Middle frontal gyrus (tissue), 1 donor: ENCODE results near the gene EEF2.
"Not testable (repeated sequence)": the region's sequence is repeated elsewhere in the genome, so short reads cannot be mapped to it uniquely, and the experiment has no call there.

Experiments used
- DNase-seq: peaks from one replicate; pipeline ENCODE4 v3.0.0-alpha.2; 2015; ENCODE audit warnings: low spot score; ENCODE audit errors: extremely low spot score

EEF2 gene

GRCh38 chr19:3970313-3970807, 14.9 kb downstream of the EEF2 start:
- no peak for DNase-seq

GRCh38 chr19:3969435-3970312, 15.6 kb downstream of the EEF2 start:
- no peak for DNase-seq

GRCh38 chr19:3968556-3969434, 16.5 kb downstream of the EEF2 start:
- no peak for DNase-seq

- not testable (repeated sequence) for DNase-seq
These were observed 17.3 kb downstream of the EEF2 start for GRCh38 chr19:3967983-3968382.

- DNase-seq, result no peak
These were observed 18.9 kb downstream of the EEF2 start for GRCh38 chr19:3966051-3967017.

DNA sequence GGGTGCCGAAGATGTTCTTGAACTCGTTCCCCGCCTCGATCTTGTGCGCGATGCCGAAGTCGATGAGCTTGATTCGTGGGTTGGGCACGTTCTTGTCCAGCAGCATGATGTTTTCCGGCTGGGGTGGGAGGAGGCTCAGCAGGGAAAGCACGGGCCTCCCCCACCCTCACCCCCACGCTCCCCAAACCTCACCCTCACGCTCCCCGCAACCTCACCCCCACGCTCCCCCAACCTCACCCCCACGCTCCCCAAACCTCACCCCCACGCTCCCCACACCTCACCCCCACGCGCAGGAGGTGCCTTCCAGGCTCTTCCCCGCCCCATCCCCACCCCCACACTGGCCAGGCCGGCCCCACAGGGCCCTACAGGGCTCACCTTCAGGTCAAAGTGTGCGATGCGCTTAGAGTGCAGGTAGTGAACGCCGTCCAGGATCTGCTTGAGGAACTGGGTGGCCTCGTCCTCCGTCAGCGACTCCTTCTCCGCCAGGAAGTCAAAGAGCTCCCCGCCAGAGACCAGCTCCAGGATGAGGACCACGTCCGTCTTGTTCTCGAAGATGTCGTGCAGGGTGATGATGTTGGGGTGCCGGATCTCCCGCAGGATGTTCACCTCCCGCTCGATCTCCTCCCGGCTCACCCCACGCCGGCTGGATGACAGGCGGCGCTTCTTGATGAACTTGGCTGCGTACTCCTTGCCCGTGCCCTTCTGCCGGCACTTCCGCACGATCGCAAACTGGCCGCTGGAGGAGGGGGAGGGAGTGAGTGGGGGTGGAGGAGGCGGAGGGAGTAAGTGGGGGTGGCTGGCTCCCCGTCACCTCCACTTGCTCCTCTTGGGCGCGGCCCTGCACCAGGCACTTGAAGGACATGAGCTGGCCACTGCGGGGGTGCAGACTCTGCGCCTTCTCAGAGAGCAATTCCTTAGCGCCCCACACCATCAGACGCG, 20.7 kb downstream of the EEF2 start:
- no peak for DNase-seq

- DNase-seq, result no peak
These were observed 21.6 kb downstream of the EEF2 start for GRCh38 chr19:3963458-3964255.

- no peak for DNase-seq
These were observed 24.3 kb downstream of the EEF2 start for GRCh38 chr19:3961007-3961406.

- no peak for DNase-seq
These were observed 25.5 kb downstream of the EEF2 start for GRCh38 chr19:3959766-3960131.

DNA sequence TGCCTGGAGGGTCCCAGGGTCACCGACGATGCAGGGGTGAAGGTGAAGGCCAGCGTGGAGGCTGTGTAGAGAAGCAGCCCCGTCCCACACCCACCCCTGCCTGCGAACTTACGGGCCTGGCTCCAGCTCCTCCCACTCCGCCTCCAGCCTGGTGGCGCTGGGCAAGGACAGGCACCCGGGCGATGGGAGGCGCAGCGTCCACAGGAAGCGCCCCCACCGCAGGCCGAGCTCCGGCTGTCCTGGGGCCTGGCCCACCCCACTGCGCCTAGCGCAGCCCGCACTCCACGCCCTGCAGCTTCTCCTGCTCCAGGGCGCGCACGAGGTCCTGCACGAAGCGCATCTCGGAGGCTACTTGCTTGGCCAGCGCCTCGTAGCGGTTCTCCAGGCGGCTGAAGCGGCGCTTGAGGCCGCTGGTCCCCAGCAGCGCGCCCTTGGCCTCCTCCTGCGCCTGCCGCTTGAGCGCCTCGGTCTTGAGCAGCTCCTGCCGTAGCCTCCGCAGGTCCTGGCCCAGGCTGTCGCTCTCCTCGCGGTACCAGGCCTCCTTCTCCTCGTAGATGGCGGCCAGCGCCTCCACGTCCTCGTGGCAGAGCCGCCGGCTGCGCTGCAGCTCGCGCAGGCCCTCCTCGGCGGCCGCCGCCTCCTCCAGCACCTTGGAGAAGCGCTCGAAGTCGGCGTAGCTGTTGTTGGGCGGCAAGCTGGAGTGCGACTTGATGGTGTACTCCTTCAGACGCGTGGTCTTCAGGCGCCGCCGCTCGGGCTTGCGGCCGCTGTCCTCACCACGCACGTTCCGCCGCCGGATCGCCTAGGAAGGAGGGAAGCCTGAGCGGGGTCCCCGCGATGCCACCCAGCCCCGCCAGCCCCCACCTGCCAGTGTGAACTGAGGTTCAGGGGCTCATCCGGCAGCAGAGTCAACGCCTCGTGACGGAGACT, 26.2 kb downstream of the EEF2 start:
- DNase-seq, result no peak

GRCh38 chr19:3955688-3956087, 29.6 kb downstream of the EEF2 start:
- no peak for DNase-seq

GRCh38 chr19:3955276-3955675, 30.0 kb downstream of the EEF2 start:
- not testable (repeated sequence) for DNase-seq

DNA sequence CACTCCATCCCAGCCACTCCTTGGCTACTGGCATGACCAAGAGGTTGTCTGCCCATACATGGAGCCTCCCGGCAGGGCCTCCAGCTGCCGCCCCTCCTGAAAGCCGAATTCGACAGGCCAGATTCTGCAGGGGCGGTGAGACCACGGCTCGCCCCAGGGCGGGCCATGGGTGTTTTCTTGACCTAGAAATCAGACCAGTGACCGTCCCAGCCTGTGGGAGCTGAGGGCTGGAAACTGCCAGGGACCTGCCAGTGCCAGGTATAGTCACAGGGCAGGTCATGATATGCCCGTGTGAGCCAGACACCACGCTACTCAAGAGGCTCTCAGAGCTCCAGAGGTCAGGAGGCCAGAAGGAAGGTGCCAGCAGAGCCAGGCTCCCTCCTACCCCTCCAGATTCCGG, 31.2 kb downstream of the EEF2 start:
- no peak for DNase-seq

- DNase-seq, result not testable (repeated sequence)
These were observed 32.4 kb downstream of the EEF2 start for GRCh38 chr19:3952755-3953276.

DNA sequence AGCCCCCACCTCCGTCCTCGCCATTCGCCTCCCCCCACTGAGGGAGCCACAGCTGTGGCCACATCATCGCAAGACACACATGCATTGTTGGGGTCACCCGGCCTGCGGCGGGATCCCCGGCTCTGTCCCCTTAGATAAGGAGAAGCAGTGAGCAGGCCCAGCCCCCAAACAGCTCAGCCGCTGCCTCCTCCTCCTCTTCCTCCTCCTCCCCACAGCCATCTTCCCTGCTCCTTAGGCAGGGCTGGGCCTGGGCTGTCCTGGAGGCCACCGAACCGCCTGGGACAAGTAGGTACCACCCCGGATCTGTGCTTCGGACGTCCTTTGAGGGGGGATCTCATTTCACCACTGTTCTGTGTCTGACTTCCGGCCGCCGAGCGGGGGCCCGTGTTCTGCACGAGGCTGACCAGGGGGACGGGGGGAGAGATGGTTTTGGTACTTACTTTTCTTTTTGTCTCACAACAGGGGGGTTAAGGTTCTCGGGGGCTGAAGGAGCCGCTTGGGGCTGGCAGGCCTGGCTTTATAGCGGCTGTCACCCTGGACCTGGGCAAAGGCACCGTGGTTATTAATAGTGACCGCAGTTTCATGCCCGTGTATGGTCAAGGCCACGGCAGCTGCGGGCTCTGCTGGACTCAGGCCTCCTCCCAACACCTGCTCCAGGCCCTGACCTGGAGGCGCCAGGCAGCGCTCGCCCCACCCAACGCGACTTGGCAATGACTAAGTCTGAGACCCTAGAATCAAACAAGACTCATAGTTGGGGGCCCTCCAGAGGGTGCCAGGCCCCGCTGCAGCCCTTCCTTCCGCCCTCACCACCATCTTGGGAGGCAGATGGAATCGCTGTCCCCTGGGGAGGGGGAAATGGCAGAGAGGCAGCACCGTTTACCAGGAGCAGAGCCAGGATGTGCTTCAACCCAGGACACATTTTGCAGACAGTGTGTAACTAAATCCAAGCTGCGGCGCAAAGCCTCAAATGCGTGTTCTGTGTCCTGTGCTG, 34.1 kb downstream of the EEF2 start:
- DNase-seq, result no peak
